Adrenal gland (tissue), 5 donors: ENCODE measurements around the gene SIL1.

Source experiments
- POLR2A ChIP-seq, 2 donors: fragments of 450-650 bp; IDR thresholded peaks; one replicate each; pipeline ENCODE4 v1.6.1; 2017; ENCODE audit warnings: antibody characterized with exemption in 2 of 2, mild to moderate bottlenecking in 2 of 2, moderate library complexity in 1 of 2
- TF ChIP-seq, protein P1 (sequence below), 6 experiments: fragments of 450-650 bp in 4 of 6; fragments of 200-600 bp in 2 of 6; sonication (generic) in 1 of 6; IDR thresholded peaks; 1 replicate in 5 of 6; 2 replicates in 1 of 6; pipeline versions ENCODE4 v1.5.1 to v1.8.0; 2016 to 2021; ENCODE audit warnings: antibody characterized with exemption in 6 of 6, mild to moderate bottlenecking in 2 of 6, moderate library complexity in 1 of 6
- donor health status: DM: no; HTN: no; CAD: no.

DNA sequence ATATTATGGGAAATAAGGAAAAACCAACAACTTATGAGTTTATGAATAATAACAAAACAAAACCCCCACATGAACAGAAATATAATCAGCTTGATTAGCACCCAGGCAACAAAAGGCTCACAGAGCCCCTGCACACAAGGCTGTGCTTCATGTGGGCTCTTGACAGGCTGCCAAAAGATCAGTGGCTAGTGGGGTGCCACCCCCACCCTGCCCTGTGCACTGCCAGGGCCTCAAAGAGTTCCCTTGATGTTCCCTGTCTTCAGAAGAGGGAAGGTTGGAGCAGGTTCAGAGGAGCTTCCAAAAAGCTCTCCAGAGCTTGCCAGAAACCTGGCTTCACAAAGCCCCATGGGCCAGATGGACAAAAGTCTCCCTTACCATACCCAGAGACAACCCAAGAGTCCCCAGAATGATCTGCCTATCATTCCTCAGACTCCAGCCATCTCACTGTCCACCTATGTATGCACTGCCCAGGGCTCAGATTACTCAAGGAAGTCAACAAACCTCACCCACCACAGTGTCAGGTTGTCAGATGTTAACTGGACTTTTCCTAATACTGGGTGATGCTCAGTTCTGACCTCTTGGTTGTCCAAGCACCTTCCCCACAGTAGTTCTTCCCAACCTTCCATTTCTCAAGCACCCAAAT is 87.5 kb downstream of the SIL1 start:
- TF ChIP-seq, protein P1, sequence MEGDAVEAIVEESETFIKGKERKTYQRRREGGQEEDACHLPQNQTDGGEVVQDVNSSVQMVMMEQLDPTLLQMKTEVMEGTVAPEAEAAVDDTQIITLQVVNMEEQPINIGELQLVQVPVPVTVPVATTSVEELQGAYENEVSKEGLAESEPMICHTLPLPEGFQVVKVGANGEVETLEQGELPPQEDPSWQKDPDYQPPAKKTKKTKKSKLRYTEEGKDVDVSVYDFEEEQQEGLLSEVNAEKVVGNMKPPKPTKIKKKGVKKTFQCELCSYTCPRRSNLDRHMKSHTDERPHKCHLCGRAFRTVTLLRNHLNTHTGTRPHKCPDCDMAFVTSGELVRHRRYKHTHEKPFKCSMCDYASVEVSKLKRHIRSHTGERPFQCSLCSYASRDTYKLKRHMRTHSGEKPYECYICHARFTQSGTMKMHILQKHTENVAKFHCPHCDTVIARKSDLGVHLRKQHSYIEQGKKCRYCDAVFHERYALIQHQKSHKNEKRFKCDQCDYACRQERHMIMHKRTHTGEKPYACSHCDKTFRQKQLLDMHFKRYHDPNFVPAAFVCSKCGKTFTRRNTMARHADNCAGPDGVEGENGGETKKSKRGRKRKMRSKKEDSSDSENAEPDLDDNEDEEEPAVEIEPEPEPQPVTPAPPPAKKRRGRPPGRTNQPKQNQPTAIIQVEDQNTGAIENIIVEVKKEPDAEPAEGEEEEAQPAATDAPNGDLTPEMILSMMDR (IDR thresholded peaks at IDR 0.05) = no peak
- TF ChIP-seq POLR2A (IDR thresholded peaks at IDR 0.05) = no peak
